SU-DHL-6 (cell line): Measurements from ENCODE around the gene OSTN.

Source experiments
- H2AFZ ChIP-seq: fragments of 200-600 bp; sonication (generic); 2 replicates; pipeline ENCODE4 v1.6.1; 2014; ENCODE audit warnings: low read depth, mild to moderate bottlenecking, moderate library complexity, mixed read lengths, antibody characterized with exemption, low read length; ENCODE audit not compliant: severe bottlenecking
- H3F3A ChIP-seq: fragments of 200-600 bp; shearing (Covaris generic); 2 replicates; pipeline ENCODE4 v1.6.0; 2016; ENCODE audit warnings: antibody characterized with exemption, mild to moderate bottlenecking; ENCODE audit not compliant: insufficient read depth
- H3K27ac ChIP-seq: fragments of 200-600 bp; sonication (generic); 2 replicates; pipeline ENCODE4 v1.5.1; 2016; ENCODE audit warnings: low read depth, mild to moderate bottlenecking, low read length, moderate library complexity, mixed read lengths
- H3K27me3 ChIP-seq: fragments of 200-600 bp; sonication (generic), shearing (Covaris generic); 2 replicates; pipeline ENCODE4 v1.6.0; 2014; ENCODE audit warnings: mild to moderate bottlenecking, low read length
- H3K36me3 ChIP-seq: fragments of 200-600 bp; sonication (generic); 2 replicates; pipeline ENCODE4 v1.6.1; 2014; ENCODE audit warnings: mild to moderate bottlenecking, low read length, mixed read lengths
- H3K4me2 ChIP-seq: fragments of 300-600, 200-600 bp; shearing (Covaris generic), sonication (generic); 2 replicates; pipeline ENCODE4 v1.6.0; 2014; ENCODE audit warnings: low read length, low read depth, mild to moderate bottlenecking; ENCODE audit not compliant: poor library complexity, severe bottlenecking
- H3K4me3 ChIP-seq: fragments of 200-600 bp; sonication (generic); 2 replicates; pipeline ENCODE4 v1.5.1; 2014; ENCODE audit warnings: antibody characterized with exemption, low read length, mild to moderate bottlenecking, mixed read lengths; ENCODE audit not compliant: insufficient read depth, poor library complexity, severe bottlenecking
- H3K79me2 ChIP-seq: fragments of 200-600 bp; sonication (generic); 2 replicates; pipeline ENCODE4 v1.6.1; 2014; ENCODE audit warnings: mild to moderate bottlenecking, low read length, moderate library complexity; ENCODE audit not compliant: insufficient read depth
- H3K9ac ChIP-seq: fragments of 200-600 bp; sonication (generic); 2 replicates; pipeline ENCODE4 v1.7.0; 2014; ENCODE audit warnings: mild to moderate bottlenecking, low read length
- H3K9me2 ChIP-seq: fragments of 200-600 bp; sonication (generic); replicated peaks from 2 replicates; pipeline ENCODE4 v1.6.1; 2014; ENCODE audit warnings: low read length; ENCODE audit not compliant: insufficient read depth
- H3K9me3 ChIP-seq: fragments of 200-600 bp; sonication (generic); 2 replicates; pipeline ENCODE4 v1.6.1; 2014; ENCODE audit warnings: low read length, mixed read lengths; ENCODE audit not compliant: insufficient read depth
- H4K20me1 ChIP-seq: fragments of 200-600 bp; sonication (generic); 2 replicates; pipeline ENCODE4 v1.6.1; 2014; ENCODE audit warnings: low read depth, mild to moderate bottlenecking, antibody characterized with exemption, low read length, moderate library complexity, mixed read lengths
- EZH2phosphoT487 ChIP-seq: fragments of 200-600 bp; sonication (generic), shearing (Covaris generic); conservative IDR thresholded peaks from 2 replicates; pipeline ENCODE4 v1.6.1; 2018; ENCODE audit warnings: mild to moderate bottlenecking, antibody characterized with exemption, low read length, moderate library complexity, mixed read lengths
- TF ChIP-seq, protein P1 (sequence below): fragments of 200-600 bp; sonication (generic); IDR thresholded peaks from one replicate; pipeline ENCODE4 v1.5.1; 2017; ENCODE audit warnings: antibody characterized with exemption, mild to moderate bottlenecking, low read length, moderate library complexity; ENCODE audit not compliant: insufficient read depth, poor library complexity, severe bottlenecking

Gene OSTN

DNA sequence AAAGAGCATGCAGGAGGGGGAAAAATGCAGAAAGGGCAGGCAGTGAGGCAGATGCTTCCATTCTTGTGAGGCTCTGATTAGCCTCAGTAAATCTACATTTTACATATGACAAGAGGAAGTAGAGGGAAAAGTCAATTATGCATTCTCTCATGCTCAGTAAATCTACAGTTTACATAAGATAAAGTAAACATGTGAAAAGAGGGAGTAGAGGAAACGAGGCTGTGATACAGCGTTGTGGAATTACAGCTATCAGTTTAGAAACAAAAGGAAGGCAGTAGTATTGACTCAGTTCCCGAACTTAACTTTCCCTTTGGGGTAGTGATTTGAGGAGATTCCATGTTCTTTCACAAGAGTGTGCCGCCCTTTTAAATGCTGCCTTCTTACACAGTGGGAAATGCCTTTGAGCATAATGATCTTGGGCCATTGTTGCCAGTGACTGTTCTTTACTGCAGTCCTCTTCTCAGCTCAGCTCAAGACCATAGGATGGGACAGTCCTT lies 39.3 kb downstream of the OSTN start:
- no peaks in the 10 kb centered on the region for H3K27me3 ChIP-seq
- TF ChIP-seq, protein P1, sequence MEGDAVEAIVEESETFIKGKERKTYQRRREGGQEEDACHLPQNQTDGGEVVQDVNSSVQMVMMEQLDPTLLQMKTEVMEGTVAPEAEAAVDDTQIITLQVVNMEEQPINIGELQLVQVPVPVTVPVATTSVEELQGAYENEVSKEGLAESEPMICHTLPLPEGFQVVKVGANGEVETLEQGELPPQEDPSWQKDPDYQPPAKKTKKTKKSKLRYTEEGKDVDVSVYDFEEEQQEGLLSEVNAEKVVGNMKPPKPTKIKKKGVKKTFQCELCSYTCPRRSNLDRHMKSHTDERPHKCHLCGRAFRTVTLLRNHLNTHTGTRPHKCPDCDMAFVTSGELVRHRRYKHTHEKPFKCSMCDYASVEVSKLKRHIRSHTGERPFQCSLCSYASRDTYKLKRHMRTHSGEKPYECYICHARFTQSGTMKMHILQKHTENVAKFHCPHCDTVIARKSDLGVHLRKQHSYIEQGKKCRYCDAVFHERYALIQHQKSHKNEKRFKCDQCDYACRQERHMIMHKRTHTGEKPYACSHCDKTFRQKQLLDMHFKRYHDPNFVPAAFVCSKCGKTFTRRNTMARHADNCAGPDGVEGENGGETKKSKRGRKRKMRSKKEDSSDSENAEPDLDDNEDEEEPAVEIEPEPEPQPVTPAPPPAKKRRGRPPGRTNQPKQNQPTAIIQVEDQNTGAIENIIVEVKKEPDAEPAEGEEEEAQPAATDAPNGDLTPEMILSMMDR: no peak
- no peak for TF ChIP-seq EZH2phosphoT487
- H4K20me1 ChIP-seq: no peaks in the 10 kb centered on the region
- H3K9me3 ChIP-seq: no peaks in the 10 kb centered on the region
- H3K9me2 ChIP-seq: no peaks in the 10 kb centered on the region
- no peak overlapping the region for H3K27ac ChIP-seq
- H3F3A ChIP-seq: no peaks in the 10 kb centered on the region
- no peak overlapping the region for H3K4me3 ChIP-seq
- no peak overlapping the region for H3K9ac ChIP-seq
- H3K36me3 ChIP-seq: no peaks in the 10 kb centered on the region
- H2AFZ ChIP-seq: no peak overlapping the region
- no peaks in the 10 kb centered on the region for H3K79me2 ChIP-seq
- no peak overlapping the region for H3K4me2 ChIP-seq

DNA sequence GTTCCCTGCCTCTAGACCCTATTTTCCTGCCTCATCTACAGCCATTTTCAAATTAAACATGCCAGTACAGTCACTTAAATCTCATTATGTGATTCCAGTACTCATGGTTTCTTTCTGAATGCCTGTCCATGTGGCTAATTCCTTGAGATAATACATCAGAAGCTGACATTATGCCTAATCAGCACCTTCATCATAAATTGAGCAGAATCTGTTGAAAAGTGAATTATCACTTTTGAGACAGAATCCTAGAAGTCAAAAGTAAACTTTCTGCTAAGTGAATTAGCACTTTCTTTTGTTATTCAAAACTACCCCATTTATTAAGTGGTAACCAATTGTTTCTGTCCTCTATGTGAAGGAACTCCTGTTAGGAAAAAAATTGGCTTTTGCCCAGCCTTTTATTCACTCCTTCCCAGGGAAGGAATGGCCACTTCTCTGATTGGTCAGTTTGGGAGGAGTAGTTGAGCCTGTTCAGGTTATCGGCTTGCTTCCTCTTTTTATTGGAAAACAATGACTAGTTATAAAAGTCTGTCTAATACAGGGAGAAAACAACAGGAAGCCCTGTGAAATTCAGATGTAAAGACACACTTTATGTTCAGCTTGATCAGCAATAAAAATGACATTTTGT lies 40.5 kb downstream of the OSTN start:
- no peaks in the 10 kb centered on the region for H3K36me3 ChIP-seq
- no peak overlapping the region for H3K9ac ChIP-seq
- no peak overlapping the region for H3K4me3 ChIP-seq
- no peak overlapping the region for H2AFZ ChIP-seq
- H3K27ac ChIP-seq: no peak overlapping the region
- no peaks in the 10 kb centered on the region for H4K20me1 ChIP-seq
- H3K9me3 ChIP-seq: no peaks in the 10 kb centered on the region
- no peak overlapping the region for H3K4me2 ChIP-seq
- H3K9me2 ChIP-seq: no peaks in the 10 kb centered on the region
- H3K27me3 ChIP-seq: no peaks in the 10 kb centered on the region
- H3F3A ChIP-seq: no peaks in the 10 kb centered on the region
- no peaks in the 10 kb centered on the region for H3K79me2 ChIP-seq
- TF ChIP-seq EZH2phosphoT487: no peak
- TF ChIP-seq, protein P1: no peak

DNA sequence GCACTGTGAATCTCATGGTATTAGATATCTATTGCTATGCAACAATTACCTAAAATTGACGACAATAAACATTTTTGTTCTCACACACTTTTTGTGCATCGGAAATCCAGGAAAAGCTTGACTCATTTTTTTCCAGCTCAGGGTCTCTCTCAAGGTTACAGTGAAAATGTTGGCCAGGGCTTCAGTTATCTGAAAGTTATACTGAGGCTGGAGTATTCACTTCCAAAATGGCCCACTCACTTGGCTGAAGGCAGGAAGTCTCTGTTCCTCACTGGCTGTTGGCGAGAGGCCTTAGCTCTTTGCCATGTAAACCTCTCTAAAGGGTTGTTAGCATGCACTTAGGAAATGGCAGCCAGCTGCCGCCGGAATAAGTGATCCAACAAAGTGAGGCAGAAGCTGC lies 41.4 kb downstream of the OSTN start:
- H3K4me2 ChIP-seq: no peak overlapping the region
- H3K27me3 ChIP-seq: no peaks in the 10 kb centered on the region
- H3K9ac ChIP-seq: no peak overlapping the region
- TF ChIP-seq, protein P1: no peak
- no peak for TF ChIP-seq EZH2phosphoT487
- H3K36me3 ChIP-seq: no peaks in the 10 kb centered on the region
- H2AFZ ChIP-seq: no peak overlapping the region
- H3K9me2 ChIP-seq: no peaks in the 10 kb centered on the region
- H4K20me1 ChIP-seq: no peaks in the 10 kb centered on the region
- H3K27ac ChIP-seq: no peak overlapping the region
- no peaks in the 10 kb centered on the region for H3F3A ChIP-seq
- no peak overlapping the region for H3K4me3 ChIP-seq
- no peaks in the 10 kb centered on the region for H3K79me2 ChIP-seq
- H3K9me3 ChIP-seq: no peaks in the 10 kb centered on the region
